ENCODE results near the gene ADSS2.
"Not testable (repeated sequence)": the region's sequence is repeated elsewhere in the genome, so short reads cannot be mapped to it uniquely, and the experiment has no call there.

Gene ADSS2

GRCh38 chr1:244397131-244397530, 54.6 kb downstream of the ADSS2 start:
- DNase-seq (ENCODE audit: low read depth in 2 of 2): no peak

DNA sequence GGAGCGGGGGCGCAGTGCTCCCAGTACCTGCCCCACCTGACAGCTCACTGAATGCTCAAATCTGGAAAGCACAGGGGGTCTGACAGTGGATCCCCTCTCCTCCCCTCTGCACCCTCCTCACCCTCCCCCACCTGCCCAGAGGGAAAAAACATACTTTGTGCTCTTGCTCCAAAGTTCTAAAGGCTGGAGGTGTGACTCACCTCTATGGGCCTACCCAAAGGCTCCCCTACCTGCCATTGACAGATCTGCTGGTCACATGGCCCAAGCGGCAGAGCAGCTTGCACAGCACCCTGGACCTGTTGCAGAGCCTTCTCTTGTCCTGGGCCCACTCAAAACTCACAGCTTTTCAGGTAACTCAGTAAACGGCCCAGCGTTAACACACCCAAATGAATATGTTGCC, 55.7 kb downstream of the ADSS2 start:
- DNase-seq (ENCODE audit: low read depth in 2 of 2): no peak

DNA sequence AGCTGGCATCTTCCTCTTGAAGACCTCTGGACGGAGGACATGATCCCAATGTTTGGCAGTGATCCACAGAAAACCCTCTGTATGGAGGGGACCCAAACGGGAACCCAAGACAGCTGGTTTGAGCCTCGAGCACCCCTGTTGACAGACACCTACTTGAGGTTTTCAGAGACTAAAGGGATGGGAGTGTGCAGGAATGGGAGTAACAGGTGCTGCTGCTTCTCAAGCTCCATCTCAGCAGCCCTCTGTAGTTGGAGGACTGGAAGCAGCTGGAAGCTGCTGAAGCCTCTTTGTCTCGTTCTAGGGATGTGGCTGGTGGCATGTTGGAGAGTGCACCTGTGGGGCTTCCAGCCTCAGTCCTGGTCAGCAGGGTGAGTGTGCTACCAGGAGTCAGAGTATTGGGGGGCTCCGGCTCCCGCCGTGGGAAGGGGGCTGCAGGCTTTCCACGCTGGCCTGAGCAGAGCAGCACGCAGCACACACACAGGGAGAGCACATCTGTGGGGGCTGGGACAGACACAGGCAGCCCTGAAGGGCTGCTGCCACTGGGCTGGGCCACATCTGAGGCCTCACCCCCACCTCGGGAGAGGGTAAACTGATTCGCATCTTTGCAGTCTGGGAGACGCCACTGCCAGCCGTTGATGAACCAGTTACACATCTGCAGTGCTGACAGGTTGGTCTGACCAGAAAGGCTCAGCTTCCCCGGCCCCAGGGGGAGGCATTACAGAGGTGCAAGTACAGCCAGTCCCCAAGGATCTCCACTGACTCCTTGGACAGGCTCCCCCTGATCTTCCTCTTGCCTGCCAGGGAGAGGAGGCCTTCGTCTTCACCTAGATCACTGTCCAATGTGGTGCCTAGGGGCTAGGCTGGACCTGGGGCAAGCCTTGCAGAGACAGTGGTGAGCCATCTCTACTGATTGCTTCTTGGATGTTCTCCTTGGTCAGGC, 56.6 kb downstream of the ADSS2 start:
- no peak for DNase-seq (ENCODE audit: low read depth in 2 of 2)

- no peak for DNase-seq (ENCODE audit: low read depth in 2 of 2)
These were observed 57.4 kb downstream of the ADSS2 start for GRCh38 chr1:244394346-244394745.

DNA sequence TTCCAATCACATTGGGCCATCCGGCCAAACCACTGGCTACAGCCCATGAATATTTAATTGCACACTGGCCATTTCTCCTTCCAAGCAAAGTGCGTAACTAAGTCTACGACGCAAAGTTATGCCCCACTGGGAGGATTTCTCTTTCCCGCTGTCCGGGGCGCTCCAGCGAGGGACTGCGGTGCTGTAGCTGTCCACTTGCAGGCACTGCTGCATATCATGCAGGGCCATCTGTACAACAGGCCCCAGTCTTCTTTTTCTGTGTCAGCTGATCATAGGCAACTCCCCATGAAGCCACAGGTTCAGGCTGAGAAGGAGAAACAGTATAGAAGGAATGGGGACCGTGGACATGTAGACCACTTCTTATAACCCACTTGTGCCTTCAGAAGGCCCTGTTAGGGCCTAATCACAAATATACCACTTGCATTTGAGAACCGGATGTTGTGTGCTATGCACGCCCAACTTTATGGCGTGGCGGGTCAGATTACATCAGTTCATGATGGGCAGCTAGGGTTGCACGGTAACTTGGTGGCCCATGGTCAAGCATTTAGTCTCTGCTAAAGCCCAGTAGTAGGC, 58.0 kb downstream of the ADSS2 start:
- DNase-seq (ENCODE audit: low read depth in 2 of 2): no peak

DNA sequence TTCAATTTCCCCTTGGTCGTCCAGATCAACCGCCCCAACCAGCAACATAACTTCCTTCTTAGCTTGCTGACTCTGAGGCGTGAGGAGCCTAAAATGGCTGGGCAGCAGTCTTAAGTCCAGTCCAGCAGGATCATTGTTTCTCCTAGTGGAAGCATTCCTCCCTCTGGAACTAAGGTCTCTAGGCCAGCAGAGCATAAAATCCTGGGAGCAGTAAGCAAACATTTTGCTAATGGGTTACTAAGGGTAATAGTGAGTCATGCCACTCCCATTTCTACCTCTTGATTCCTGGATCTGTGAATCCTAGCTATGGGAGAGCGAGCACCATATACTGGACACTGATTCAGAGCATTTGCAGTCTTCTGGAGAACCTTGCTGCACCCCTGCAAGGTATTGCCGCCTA, 59.9 kb downstream of the ADSS2 start:
- no peak for DNase-seq (ENCODE audit: low read depth in 2 of 2)

GRCh38 chr1:244388961-244389360, 62.7 kb downstream of the ADSS2 start:
- DNase-seq (ENCODE audit: low read depth in 2 of 2): no peak

DNA sequence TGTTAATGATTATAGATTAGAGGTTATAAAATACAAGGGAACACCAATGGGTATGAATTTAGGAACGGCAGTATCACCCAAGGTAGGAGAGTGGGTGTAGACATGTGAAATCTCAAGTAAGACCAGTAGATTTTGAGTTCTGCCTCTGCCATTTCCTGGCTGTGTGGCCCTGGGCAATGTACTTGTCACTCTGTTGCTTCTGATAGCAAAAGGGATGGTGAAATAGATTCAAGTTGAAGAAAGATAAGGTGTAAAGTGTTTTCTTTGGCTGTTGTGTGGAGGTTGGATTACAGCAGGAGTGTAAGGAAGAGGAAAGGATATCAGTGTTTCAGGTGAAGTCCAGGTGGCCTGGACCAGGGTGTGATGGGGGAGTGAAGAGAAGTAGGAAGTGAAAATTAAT, 64.3 kb downstream of the ADSS2 start:
- no peak for DNase-seq (ENCODE audit: low read depth in 2 of 2)

DNA sequence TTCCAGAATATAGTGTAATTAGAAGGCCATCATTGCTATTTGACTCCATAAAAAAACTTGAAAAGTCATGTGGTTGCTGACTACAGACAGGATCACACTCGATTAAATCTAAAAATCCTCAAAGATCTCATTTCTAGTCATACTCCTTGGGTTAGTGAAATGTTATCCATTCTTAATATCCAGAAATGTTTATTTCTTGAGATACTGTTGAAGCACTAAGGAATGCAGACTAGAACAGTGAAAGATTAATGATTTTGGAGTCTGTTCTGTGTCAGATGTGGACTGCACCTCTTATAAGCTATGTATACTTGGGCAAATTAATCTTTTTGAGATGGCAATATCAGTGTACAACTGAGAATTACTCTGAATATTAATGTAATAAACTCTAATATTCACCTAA, 65.1 kb downstream of the ADSS2 start:
- no peak for DNase-seq (ENCODE audit: low read depth in 2 of 2)

- DNase-seq (ENCODE audit: low read depth in 2 of 2): no peak
These were observed 67.6 kb downstream of the ADSS2 start for GRCh38 chr1:244384066-244384465.

- no peak for DNase-seq (ENCODE audit: low read depth in 2 of 2)
These were observed 68.3 kb downstream of the ADSS2 start for GRCh38 chr1:244383278-244383884.

GRCh38 chr1:244381878-244382565, 69.7 kb downstream of the ADSS2 start:
- DNase-seq (ENCODE audit: low read depth in 2 of 2): no peak

DNA sequence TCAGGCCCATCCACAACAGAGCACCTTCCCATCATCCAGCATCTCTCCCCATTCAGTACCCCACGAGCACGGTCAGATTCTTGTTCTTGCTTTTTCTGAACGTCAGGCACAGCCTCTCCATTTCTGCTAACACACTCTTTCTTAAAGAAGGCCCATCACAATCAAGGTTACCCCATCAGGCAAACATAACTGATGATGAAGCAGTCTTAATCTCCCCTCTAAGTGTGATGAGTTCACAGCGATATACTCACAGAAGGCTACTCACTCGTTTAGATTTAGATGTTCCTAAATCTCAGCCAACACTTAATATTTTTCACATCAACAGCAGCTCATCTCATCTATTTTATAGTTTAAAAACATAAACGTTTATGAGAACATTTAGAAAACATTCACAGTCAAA, 75.6 kb downstream of the ADSS2 start:
- DNase-seq (ENCODE audit: low read depth in 2 of 2): no peak

GRCh38 chr1:244375051-244375450, 76.7 kb downstream of the ADSS2 start:
- no peak for DNase-seq (ENCODE audit: low read depth in 2 of 2)

GRCh38 chr1:244374484-244374883, 77.2 kb downstream of the ADSS2 start:
- DNase-seq (ENCODE audit: low read depth in 2 of 2): not testable (repeated sequence)

DNA sequence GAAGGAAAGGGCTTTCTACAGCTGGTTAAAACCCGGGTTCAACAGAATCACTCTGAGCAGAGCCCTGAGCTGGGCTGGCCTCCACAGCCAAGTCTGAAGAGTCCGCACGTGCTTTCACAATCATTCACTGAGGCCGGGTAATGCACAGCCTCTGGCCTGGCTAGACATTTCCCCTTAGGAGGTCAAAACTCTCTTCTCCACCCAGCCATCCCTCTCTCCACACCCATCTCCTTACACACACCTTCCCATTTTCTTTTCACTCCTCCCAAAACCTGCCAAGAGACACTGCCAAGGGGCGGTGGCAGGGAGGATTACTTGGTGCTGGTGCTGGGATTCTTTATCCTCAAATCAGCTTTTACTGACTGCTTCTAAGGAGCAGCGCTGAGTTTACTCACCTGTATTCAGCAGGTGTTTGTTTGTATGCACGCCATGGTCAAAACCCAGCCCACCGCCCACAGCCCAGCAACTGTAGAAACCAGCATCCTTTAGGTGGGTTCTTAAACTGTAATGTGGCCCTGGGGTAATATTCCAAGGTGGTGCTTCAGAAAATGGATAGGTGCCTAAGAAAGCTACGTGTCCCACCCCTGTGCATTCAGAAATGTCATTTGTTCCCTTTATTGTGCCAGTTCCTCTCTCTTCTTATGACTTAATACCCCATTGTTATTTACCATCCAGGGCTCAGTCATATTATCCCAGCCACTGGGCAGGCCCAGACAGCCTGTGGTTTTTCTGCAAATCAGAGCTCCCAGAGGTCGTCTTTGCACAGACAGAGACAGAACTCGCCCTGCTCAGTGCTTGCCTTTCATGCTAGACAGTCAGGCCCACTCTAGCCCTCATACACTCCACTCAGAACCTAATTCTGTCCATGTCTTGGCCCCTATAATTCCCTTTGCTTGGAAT, 80.2 kb downstream of the ADSS2 start:
- DNase-seq (ENCODE audit: low read depth in 2 of 2): no peak

GRCh38 chr1:244370060-244370637, 81.6 kb downstream of the ADSS2 start:
- DNase-seq (ENCODE audit: low read depth in 2 of 2): no peak

DNA sequence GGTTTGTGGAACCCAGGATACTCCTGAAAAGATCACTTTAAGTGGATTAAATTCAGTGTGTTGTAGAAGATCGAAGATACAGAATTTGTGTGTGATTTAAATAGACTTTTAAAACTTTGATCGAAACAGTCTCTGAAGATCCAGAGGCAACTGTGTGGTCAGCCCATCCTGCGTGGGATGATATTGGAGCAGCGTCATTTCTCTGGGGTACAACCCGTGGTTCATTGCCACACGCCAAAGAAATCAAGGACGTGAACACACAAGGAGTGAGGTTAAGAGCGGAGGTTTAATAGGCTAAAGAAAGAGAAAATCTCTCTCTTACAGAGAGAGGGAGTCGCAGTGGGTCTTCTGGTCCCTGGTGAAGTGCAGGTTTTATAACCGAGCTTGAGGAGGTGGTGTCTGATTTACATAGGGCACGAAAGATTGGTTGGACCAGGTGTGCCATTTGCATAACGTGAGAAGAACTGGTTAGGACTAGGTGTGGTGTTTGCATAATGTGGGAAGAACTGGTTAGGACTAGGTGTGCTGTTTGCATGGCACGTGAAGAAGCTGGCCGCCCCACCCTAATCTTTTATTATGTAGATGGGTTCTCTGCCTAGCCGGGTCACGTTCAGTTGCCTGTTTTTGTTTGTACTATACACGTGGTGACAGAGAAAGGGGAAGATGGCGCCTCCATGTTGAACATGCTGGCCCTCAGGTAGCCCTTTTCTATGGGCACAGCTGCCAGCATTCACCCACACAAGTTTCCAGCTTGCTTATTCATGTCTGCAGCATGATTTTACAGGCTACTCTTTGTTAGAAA, 82.3 kb downstream of the ADSS2 start:
- DNase-seq (ENCODE audit: low read depth in 2 of 2): no peak

DNA sequence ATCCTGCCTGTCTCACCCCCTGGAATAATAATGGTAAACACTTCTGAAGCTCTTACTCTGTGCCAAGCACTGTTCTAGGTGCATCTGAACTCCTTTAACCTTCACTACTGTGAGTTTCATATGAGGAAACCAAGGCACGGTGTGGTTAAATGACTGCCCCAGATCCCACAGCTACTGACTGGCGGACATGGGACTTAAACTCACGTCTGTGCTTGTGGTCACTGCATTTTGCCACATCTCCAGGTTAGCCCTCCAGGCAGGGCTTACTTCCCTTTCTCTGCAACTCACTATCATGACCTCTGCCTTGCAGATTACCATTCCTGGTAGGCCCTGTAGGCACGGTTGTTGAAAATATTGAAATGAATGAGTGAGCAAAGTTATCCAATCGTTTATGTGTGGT, 83.4 kb downstream of the ADSS2 start:
- no peak for DNase-seq (ENCODE audit: low read depth in 2 of 2)

Data from stimulated activated CD4-positive, alpha-beta T cell treated with anti-CD3 and anti-CD28 coated beads, Interleukin-1b, Interleukin-23, amount 100 ng/mL, for 1 hour (primary cell).